Aorta (tissue), 5 donors: ENCODE results near the gene NRAS. TPM values are rescaled to one million over a fixed set of nuclear protein-coding genes. Genes with fewer than 3 reads are reported as not detected.

ENCODE experiments used
- ATAC-seq: fragments of 200-7000 bp; cut with Tn5 transposase; one replicate; pipeline ENCODE4 v1.9.1; 2022; ENCODE audit warnings: moderate library complexity; ENCODE audit not compliant: low FRiP score
- DNase-seq, 2 donors: peaks; one replicate each; pipeline ENCODE4 v3.0.0-alpha.2; 2020
- H3K27ac ChIP-seq, 2 donors: one replicate each; pipeline ENCODE4 v1.5.1; 2013; ENCODE audit warnings: low read length in 2 of 2, mild to moderate bottlenecking in 2 of 2, moderate library complexity in 2 of 2, control low read depth in 1 of 2, inconsistent platforms in 1 of 2, low read depth in 1 of 2
- H3K27me3 ChIP-seq, 2 donors: one replicate each; pipeline ENCODE4 v1.6.1; 2013; ENCODE audit warnings: control low read depth in 1 of 2, low read length in 1 of 2, mild to moderate bottlenecking in 1 of 2, moderate library complexity in 1 of 2; ENCODE audit not compliant: insufficient read depth in 2 of 2, control insufficient read depth in 1 of 2
- H3K36me3 ChIP-seq, 2 donors: one replicate each; pipeline ENCODE4 v1.6.1; 2013; ENCODE audit warnings: control low read depth in 1 of 2, low read length in 1 of 2, mild to moderate bottlenecking in 1 of 2; ENCODE audit not compliant: insufficient read depth in 2 of 2, control insufficient read depth in 1 of 2
- H3K4me1 ChIP-seq, 2 donors: one replicate each; pipeline ENCODE4 v1.6.1; 2013; ENCODE audit warnings: low read length in 2 of 2, control low read depth in 1 of 2, mild to moderate bottlenecking in 1 of 2, moderate library complexity in 1 of 2; ENCODE audit not compliant: insufficient read depth in 2 of 2, control insufficient read depth in 1 of 2
- H3K4me3 ChIP-seq, 2 donors: one replicate each; pipeline ENCODE4 v1.5.1; 2013; ENCODE audit warnings: low read length in 2 of 2, control low read depth in 1 of 2, mild to moderate bottlenecking in 1 of 2
- H3K9me3 ChIP-seq: one replicate; pipeline ENCODE4 v1.6.1; 2013; ENCODE audit warnings: mild to moderate bottlenecking, low read length; ENCODE audit not compliant: control insufficient read depth
- WGBS, 2 donors: extraction: QIAGEN DNeasy Blood & Tissue Kit; methylation state at CpG; one replicate each; pipeline ENCODE4 v1.1.7; 2013; 5-methylcytosine and 5-hydroxymethylcytosine counted together
- intact Hi-C, 2 donors: fragments of 100-400 bp; cut with DNase I; formaldehyde crosslinking; loops; one replicate each; pipeline versions ENCODE4 v1.14.2 to v1.15.0; 2022
- polyA plus RNA-seq, 2 donors: library from polyadenylated mRNA; stranded (reverse); fragments of 200-250 nt; gene quantifications; one replicate each; pipeline ENCODE4 v1.2.3, GENCODE V29; 2013
- total RNA-seq, 2 donors: library from RNA; stranded (reverse); fragmentation: NEBNext Ultra II Directional; extraction: Animal tissue kit (Norgen Biotek cat#: 25700); gene quantifications; one replicate each; pipeline ENCODE4 v1.2.1, GENCODE V29; 2021
- donor health status: healthy with polysubstance abuse.
- donor health status: Bipolar disorder and iron deficiency.
- donor health status: DM: no; HTN: no; CAD: no.
- donor health status: DM: no; HTN: no; CAD: no.
- donor health status: DM: yes; HTN: yes; CAD: no.

Gene NRAS
- total and polyA plus RNA-seq, 4 donors, result 5.6 to 21.1 (median 16.4) TPM

GRCh38 chr1:114668373-114668772 lies 48.2 kb downstream of the NRAS start:
- Histone ChIP-seq H3K4me3 (no peak overlapping the region), H3K27ac (no peak overlapping the region), H3K4me1 (no peaks in the 10 kb centered on the region), H3K27me3 (no peaks in the 10 kb centered on the region), H3K9me3 (no peaks in the 10 kb centered on the region), H3K36me3 (no peaks in the 10 kb centered on the region)
- intact Hi-C loops, result loop anchor here in 1 of 2 donors (2.0 kb wide), 2 partner anchors 88 to 158 kb away; partner anchors contain the start of genes BCAS2 and TRIM33
- no peak for ATAC-seq
- WGBS, 2 donors, result 82 to 92% methylated on average over 4 of the region's 4 CpGs
- no peak for DNase-seq

GRCh38 chr1:114666954-114667353 lies 49.6 kb downstream of the NRAS start:
- no peaks in the 10 kb centered on the region for H3K9me3 ChIP-seq
- H3K27ac ChIP-seq, result no peak overlapping the region
- 91 to 92% methylated on average over 3 of the region's 3 CpGs for WGBS, 2 donors
- H3K4me1 ChIP-seq, result no peaks in the 10 kb centered on the region
- H3K4me3 ChIP-seq, result no peak overlapping the region
- H3K36me3 ChIP-seq, result no peaks in the 10 kb centered on the region
- DNase-seq, result no peak
- H3K27me3 ChIP-seq, result no peaks in the 10 kb centered on the region
- no peak for ATAC-seq
- intact Hi-C loops, result no loop called here

- WGBS, 2 donors, result 25 to 34% methylated on average over 2 of the region's 2 CpGs
- no peak for ATAC-seq
These were observed 56.3 kb downstream of the NRAS start for GRCh38 chr1:114660238-114660637.

More at GRCh38 chr1:114660238-114660637, 56.3 kb downstream of the NRAS start:
- Histone ChIP-seq H3K4me1 (no peaks in the 10 kb centered on the region), H3K9me3 (no peaks in the 10 kb centered on the region), H3K36me3 (no peaks in the 10 kb centered on the region), H3K27me3 (no peaks in the 10 kb centered on the region), H3K27ac (no peak overlapping the region), H3K4me3 (no peak overlapping the region)
- intact Hi-C loops, result no loop called here
- DNase-seq, result no peak

Other genes starting within 250 kb of the NRAS start
- 10 to 100 TPM; 39.3 to 42.8 TPM for gene TRIM33, start 205.6 kb downstream of the NRAS start, total RNA-seq
- 10 to 100 TPM in 1 of 2 donors, 1 to 10 TPM in 1; 5.6 to 21.6 TPM for gene TRIM33, start 205.6 kb downstream of the NRAS start, polyA plus RNA-seq
- 10 to 100 TPM; 23.9 to 29.8 TPM for gene BCAS2, start 135.2 kb downstream of the NRAS start, total RNA-seq
- 10 to 100 TPM; 31.6 to 38.1 TPM for gene BCAS2, start 135.2 kb downstream of the NRAS start, polyA plus RNA-seq
- gene DENND2C, start 46.7 kb downstream of the NRAS start, total RNA-seq, result 1 to 10 TPM; 3.6 to 5.9 TPM
- gene DENND2C, start 46.7 kb downstream of the NRAS start, polyA plus RNA-seq, result 1 to 10 TPM in 1 of 2 donors, under 1 TPM in 1; 0.25 to 1.9 TPM
- gene AMPD1, start 21.2 kb downstream of the NRAS start, total RNA-seq, result under 1 TPM in 1 of 2 donors, not detected in 1; 0.52 TPM
- under 1 TPM in 1 of 2 donors, not detected in 1; 0.05 TPM for gene AMPD1, start 21.2 kb downstream of the NRAS start, polyA plus RNA-seq
- gene CSDE1, start 41.2 kb upstream of the NRAS start, total RNA-seq, result 100 to 1,000 TPM; 549 to 607 TPM
- gene CSDE1, start 41.2 kb upstream of the NRAS start, polyA plus RNA-seq, result 100 to 1,000 TPM; 286 to 661 TPM
- gene SIKE1, start 63.9 kb upstream of the NRAS start, total RNA-seq, result 10 to 100 TPM; 31.4 to 40.1 TPM
- gene SIKE1, start 63.9 kb upstream of the NRAS start, polyA plus RNA-seq, result 10 to 100 TPM; 18.8 to 22.5 TPM
- not detected for gene SYCP1, start 138.1 kb upstream of the NRAS start, total RNA-seq
- not detected for gene SYCP1, start 138.1 kb upstream of the NRAS start, polyA plus RNA-seq